ENCODE data around the gene GNG2.

DNA sequence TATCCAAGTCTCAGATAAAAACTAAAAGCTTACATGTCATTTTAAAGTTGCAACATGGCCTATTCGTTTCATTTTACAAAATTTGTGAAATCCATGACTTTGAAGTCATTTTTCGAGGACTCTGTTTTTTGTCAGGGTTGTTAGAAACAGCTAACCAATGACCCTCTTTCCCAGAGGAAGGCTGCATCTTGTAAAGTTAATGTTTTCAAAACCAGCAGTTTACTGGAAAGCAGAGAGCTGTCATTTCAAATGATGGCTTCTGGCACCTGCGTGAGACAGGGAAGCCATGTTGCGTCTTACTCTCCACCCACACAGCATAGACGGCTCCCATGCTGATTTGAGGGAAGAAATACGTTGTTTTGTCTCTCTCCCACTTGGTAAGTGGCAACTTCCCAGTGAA is 78.8 kb downstream of the GNG2 start:
- no peak for TF ChIP-seq EZH2 (IDR thresholded peaks at IDR 0.05; ENCODE audit: borderline replicate concordance, low read depth, low read length, severe bottlenecking)
- TF ChIP-seq, protein P1, sequence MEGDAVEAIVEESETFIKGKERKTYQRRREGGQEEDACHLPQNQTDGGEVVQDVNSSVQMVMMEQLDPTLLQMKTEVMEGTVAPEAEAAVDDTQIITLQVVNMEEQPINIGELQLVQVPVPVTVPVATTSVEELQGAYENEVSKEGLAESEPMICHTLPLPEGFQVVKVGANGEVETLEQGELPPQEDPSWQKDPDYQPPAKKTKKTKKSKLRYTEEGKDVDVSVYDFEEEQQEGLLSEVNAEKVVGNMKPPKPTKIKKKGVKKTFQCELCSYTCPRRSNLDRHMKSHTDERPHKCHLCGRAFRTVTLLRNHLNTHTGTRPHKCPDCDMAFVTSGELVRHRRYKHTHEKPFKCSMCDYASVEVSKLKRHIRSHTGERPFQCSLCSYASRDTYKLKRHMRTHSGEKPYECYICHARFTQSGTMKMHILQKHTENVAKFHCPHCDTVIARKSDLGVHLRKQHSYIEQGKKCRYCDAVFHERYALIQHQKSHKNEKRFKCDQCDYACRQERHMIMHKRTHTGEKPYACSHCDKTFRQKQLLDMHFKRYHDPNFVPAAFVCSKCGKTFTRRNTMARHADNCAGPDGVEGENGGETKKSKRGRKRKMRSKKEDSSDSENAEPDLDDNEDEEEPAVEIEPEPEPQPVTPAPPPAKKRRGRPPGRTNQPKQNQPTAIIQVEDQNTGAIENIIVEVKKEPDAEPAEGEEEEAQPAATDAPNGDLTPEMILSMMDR (IDR thresholded peaks at IDR 0.05; ENCODE audit: borderline replicate concordance, extremely low read depth, low read length, poor library complexity, severe bottlenecking) = no peak
